ENCODE results near the gene NEO1.
"Not testable (repeated sequence)": the region's sequence is repeated elsewhere in the genome, so short reads cannot be mapped to it uniquely, and the experiment has no call there.

Gene NEO1

GRCh38 chr15:73200339-73200738 lies 148.1 kb downstream of the NEO1 start:
- Histone ChIP-seq H3K4me3 (ENCODE audit: low read depth in 1 of 2, low read length in 2 of 2) (no peak overlapping the region), H3K36me3 (ENCODE audit: insufficient read depth, low read length) (no peaks in the 10 kb centered on the region), H3K27me3 (ENCODE audit: insufficient read depth, low read length, poor library complexity) (no peaks in the 10 kb centered on the region), H2AFZ (ENCODE audit: low read depth, low read length) (no peak overlapping the region), H3K9me3 (ENCODE audit: insufficient read depth, low read length, severe bottlenecking) (no peaks in the 10 kb centered on the region), H3K79me2 (ENCODE audit: insufficient read depth, low read length) (no peaks in the 10 kb centered on the region), H3K27ac (ENCODE audit: low read length) (no peak overlapping the region), H3K4me1 (ENCODE audit: insufficient read depth, low read length) (no peaks in the 10 kb centered on the region), H3K4me2 (ENCODE audit: insufficient read depth, low read length) (no peak overlapping the region), H4K20me1 (ENCODE audit: insufficient read depth, low read length) (no peaks in the 10 kb centered on the region), H3K9ac (ENCODE audit: low read depth, low read length) (no peak overlapping the region)
- ATAC-seq (ENCODE audit: insufficient read depth, low read depth) (no peak), DNase-seq (no peak)
- TF ChIP-seq CTCF (IDR thresholded peaks at IDR 0.05; ENCODE audit: borderline replicate concordance, extremely low read depth, low read length, poor library complexity, severe bottlenecking) (no peak), EZH2 (IDR thresholded peaks at IDR 0.05; ENCODE audit: borderline replicate concordance, low read depth, low read length, severe bottlenecking) (no peak)

- no peaks in the 10 kb centered on the region for H3K79me2 ChIP-seq (ENCODE audit: insufficient read depth, low read length)
- no peaks in the 10 kb centered on the region for H3K27me3 ChIP-seq (ENCODE audit: insufficient read depth, low read length, poor library complexity)
- no peak overlapping the region for H3K9ac ChIP-seq (ENCODE audit: low read depth, low read length)
- ATAC-seq (ENCODE audit: insufficient read depth, low read depth) = no peak
- no peaks in the 10 kb centered on the region for H3K9me3 ChIP-seq (ENCODE audit: insufficient read depth, low read length, severe bottlenecking)
- H3K4me3 ChIP-seq (ENCODE audit: low read depth in 1 of 2, low read length in 2 of 2) = no peak overlapping the region
- DNase-seq = no peak
- TF ChIP-seq EZH2 (IDR thresholded peaks at IDR 0.05; ENCODE audit: borderline replicate concordance, low read depth, low read length, severe bottlenecking) (no peak), CTCF (IDR thresholded peaks at IDR 0.05; ENCODE audit: borderline replicate concordance, extremely low read depth, low read length, poor library complexity, severe bottlenecking) (no peak)
- H3K27ac ChIP-seq (ENCODE audit: low read length) = no peak overlapping the region
- no peak overlapping the region for H2AFZ ChIP-seq (ENCODE audit: low read depth, low read length)
- H3K4me1 ChIP-seq (ENCODE audit: insufficient read depth, low read length) = no peaks in the 10 kb centered on the region
- no peaks in the 10 kb centered on the region for H4K20me1 ChIP-seq (ENCODE audit: insufficient read depth, low read length)
- H3K36me3 ChIP-seq (ENCODE audit: insufficient read depth, low read length) = no peaks in the 10 kb centered on the region
- H3K4me2 ChIP-seq (ENCODE audit: insufficient read depth, low read length) = no peak overlapping the region
These were observed 158.4 kb downstream of the NEO1 start for GRCh38 chr15:73210630-73211029.

GRCh38 chr15:73212424-73212823 lies 160.2 kb downstream of the NEO1 start:
- H2AFZ ChIP-seq (ENCODE audit: low read depth, low read length) = no peak overlapping the region
- no peaks in the 10 kb centered on the region for H3K9me3 ChIP-seq (ENCODE audit: insufficient read depth, low read length, severe bottlenecking)
- no peak overlapping the region for H3K9ac ChIP-seq (ENCODE audit: low read depth, low read length)
- no peaks in the 10 kb centered on the region for H3K36me3 ChIP-seq (ENCODE audit: insufficient read depth, low read length)
- H3K4me2 ChIP-seq (ENCODE audit: insufficient read depth, low read length) = no peak overlapping the region
- H3K4me3 ChIP-seq (ENCODE audit: low read depth in 1 of 2, low read length in 2 of 2) = no peak overlapping the region
- no peaks in the 10 kb centered on the region for H3K79me2 ChIP-seq (ENCODE audit: insufficient read depth, low read length)
- ATAC-seq (ENCODE audit: insufficient read depth, low read depth) (no peak), DNase-seq (no peak)
- no peaks in the 10 kb centered on the region for H3K4me1 ChIP-seq (ENCODE audit: insufficient read depth, low read length)
- no peak overlapping the region for H3K27ac ChIP-seq (ENCODE audit: low read length)
- H4K20me1 ChIP-seq (ENCODE audit: insufficient read depth, low read length) = no peaks in the 10 kb centered on the region
- H3K27me3 ChIP-seq (ENCODE audit: insufficient read depth, low read length, poor library complexity) = no peaks in the 10 kb centered on the region
- no peak for TF ChIP-seq CTCF (IDR thresholded peaks at IDR 0.05; ENCODE audit: borderline replicate concordance, extremely low read depth, low read length, poor library complexity, severe bottlenecking)
- no peak for TF ChIP-seq EZH2 (IDR thresholded peaks at IDR 0.05; ENCODE audit: borderline replicate concordance, low read depth, low read length, severe bottlenecking)

GRCh38 chr15:73221450-73221849 lies 169.2 kb downstream of the NEO1 start:
- H3K27ac ChIP-seq (ENCODE audit: low read length); ATAC-seq (ENCODE audit: insufficient read depth, low read depth); H3K27me3 ChIP-seq (ENCODE audit: insufficient read depth, low read length, poor library complexity); H3K9ac ChIP-seq (ENCODE audit: low read depth, low read length); H3K9me3 ChIP-seq (ENCODE audit: insufficient read depth, low read length, severe bottlenecking); H3K4me2 ChIP-seq (ENCODE audit: insufficient read depth, low read length); H4K20me1 ChIP-seq (ENCODE audit: insufficient read depth, low read length); H2AFZ ChIP-seq (ENCODE audit: low read depth, low read length); H3K79me2 ChIP-seq (ENCODE audit: insufficient read depth, low read length); DNase-seq; H3K4me3 ChIP-seq (ENCODE audit: low read depth in 1 of 2, low read length in 2 of 2); H3K4me1 ChIP-seq (ENCODE audit: insufficient read depth, low read length); H3K36me3 ChIP-seq (ENCODE audit: insufficient read depth, low read length): not testable (repeated sequence)
